MG63 (cell line): ENCODE data around the gene LCE1E. TPM values are rescaled to one million over a fixed set of nuclear protein-coding genes. Genes with fewer than 3 reads are reported as not detected.

Source experiments
- DNase-seq: peaks from one replicate; pipeline ENCODE4 v3.0.0-alpha.2; 2020
- H3K27me3 ChIP-seq: fragments of 250-450 bp; sonication (Bioruptor Pico); 2 replicates; pipeline ENCODE4 v1.5.1; 2020; ENCODE audit warnings: mild to moderate bottlenecking, moderate library complexity
- H3K36me3 ChIP-seq: fragments of 250-450 bp; sonication (Bioruptor Pico); 2 replicates; pipeline ENCODE4 v1.5.1; 2020; ENCODE audit warnings: mild to moderate bottlenecking, moderate library complexity
- H3K4me3 ChIP-seq: fragments of 250-450 bp; sonication (Bioruptor Pico); 2 replicates; pipeline ENCODE4 v1.5.1; 2020; ENCODE audit warnings: mild to moderate bottlenecking, moderate library complexity
- H3K9me3 ChIP-seq: fragments of 250-450 bp; sonication (Bioruptor Pico); 2 replicates; pipeline ENCODE4 v1.5.1; 2020; ENCODE audit warnings: mild to moderate bottlenecking, moderate library complexity
- total RNA-seq: library from RNA; depleted of rRNA; stranded (reverse); fragments of >200 nt; shearing (Covaris generic); gene quantifications from 2 replicates; pipeline ENCODE4 v1.2.3, GENCODE V29; 2014; ENCODE audit warnings: low replicate concordance; rRNA removed

The LCE1E gene
- total RNA-seq = not detected in 2 replicates

DNA sequence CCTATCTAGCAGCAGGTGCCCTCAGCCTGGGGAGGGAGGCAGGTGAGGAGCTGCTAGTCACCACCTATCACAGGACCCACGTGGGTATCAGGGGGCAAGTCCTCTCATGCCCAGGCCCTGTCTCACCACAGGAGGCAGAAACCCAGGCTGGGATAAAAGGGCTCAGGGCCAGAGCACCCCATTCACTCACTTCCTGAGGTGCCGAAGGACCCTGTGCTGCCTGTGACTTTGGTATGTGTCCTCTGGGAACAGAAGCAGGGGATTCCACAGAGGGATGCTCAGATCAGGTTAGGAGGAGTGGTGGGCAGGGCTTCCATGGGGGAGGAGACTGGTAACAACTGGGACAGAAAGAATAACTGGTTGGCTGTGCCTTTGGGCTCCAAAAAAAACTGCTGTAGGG lies at the start of gene LCE1E:
Gene LCE1E, plus strand, starts transcription at position 181 of the 400 bp plus-strand sequence. CDS start 1,043 bp downstream, outside the sequence.
- no peaks in the 10 kb centered on the region for H3K36me3 ChIP-seq
- H3K27me3 ChIP-seq = no peaks in the 10 kb centered on the region
- no peak within 1 kb of the TSS for H3K4me3 ChIP-seq
- DNase-seq = no peak
- H3K9me3 ChIP-seq = no peaks in the 10 kb centered on the region

DNA sequence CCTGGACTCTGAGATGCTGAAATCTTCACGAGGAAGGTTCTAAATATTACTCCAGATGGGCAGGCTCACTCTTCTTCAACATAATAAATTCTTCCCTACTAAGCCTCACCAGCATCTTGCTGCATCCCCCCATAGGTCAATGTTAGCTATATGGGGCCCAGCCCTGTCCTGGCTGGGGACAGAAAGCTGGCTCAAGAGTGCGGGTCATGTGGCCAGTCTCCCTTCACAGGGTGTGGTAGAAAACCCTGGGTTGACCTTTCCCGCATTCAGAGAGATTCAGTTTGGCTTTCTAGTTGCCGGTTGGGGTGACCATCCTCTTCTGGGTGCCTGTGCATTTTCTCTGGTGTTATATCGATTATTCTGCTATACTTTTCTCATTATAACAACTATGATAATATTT lies 48.1 kb upstream of the LCE1E start:
- Histone ChIP-seq H3K4me3 (no peak overlapping the region), H3K9me3 (no peaks in the 10 kb centered on the region), H3K27me3 (no peaks in the 10 kb centered on the region; the same call in 1 of the 2 replicates), H3K36me3 (no peaks in the 10 kb centered on the region)
- no peak for DNase-seq

DNA sequence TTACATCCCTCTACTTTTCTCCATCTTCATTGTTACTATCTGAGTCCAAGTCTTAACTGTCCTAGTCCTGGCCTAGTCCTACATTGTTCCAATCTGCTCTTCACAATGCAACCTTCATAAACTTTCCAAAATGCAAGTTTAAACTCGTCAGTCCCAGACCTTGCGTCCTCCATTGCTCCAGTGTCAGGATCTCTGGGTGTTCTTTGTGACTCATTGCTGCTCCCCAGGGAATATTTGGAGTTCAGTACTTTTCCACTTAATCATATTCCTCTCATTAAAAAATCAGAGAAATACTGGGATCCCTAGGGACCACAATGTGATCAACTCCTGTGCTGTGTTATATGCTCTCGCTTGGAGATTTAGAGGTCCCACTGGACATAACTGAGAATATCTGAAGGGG lies 46.2 kb upstream of the LCE1E start:
- DNase-seq = no peak
- H3K4me3 ChIP-seq = no peak overlapping the region
- no peaks in the 10 kb centered on the region for H3K36me3 ChIP-seq
- no peaks in the 10 kb centered on the region for H3K9me3 ChIP-seq
- H3K27me3 ChIP-seq = no peaks in the 10 kb centered on the region

DNA sequence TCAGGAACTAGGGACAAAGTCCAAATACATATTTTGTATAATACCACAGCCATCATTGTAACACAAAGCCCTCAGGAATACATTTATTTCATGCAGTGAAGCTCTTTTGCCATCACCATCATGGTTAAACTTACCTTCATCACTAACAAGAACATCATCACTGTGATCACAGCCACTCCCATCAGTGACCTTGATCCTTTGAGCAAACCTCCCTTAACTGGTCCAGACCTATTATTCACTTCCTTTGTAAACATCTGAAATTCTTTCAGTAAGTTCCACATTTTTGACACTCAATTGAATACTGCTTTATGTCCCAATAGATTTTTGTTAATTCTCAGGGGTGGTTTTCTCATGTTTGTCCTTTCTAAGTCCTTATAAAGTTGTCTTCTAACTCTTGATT lies 44.4 kb upstream of the LCE1E start:
- Histone ChIP-seq H3K9me3 (no peaks in the 10 kb centered on the region), H3K27me3 (no peaks in the 10 kb centered on the region), H3K4me3 (no peak overlapping the region), H3K36me3 (no peaks in the 10 kb centered on the region)
- no peak for DNase-seq

GRCh38 chr1:152743371-152744145 lies 42.5 kb upstream of the LCE1E start:
- Histone ChIP-seq H3K9me3 (no peaks in the 10 kb centered on the region), H3K4me3 (no peak overlapping the region), H3K36me3 (no peaks in the 10 kb centered on the region), H3K27me3 (no peaks in the 10 kb centered on the region)
- DNase-seq = no peak

GRCh38 chr1:152745289-152745704 lies 40.8 kb upstream of the LCE1E start:
- Histone ChIP-seq H3K36me3 (no peaks in the 10 kb centered on the region), H3K27me3 (no peaks in the 10 kb centered on the region), H3K9me3 (no peaks in the 10 kb centered on the region), H3K4me3 (no peak overlapping the region)
- DNase-seq = peak; percentile 19

- H3K36me3 ChIP-seq = no peaks in the 10 kb centered on the region
- DNase-seq = no peak
- H3K9me3 ChIP-seq = no peaks in the 10 kb centered on the region
- no peaks in the 10 kb centered on the region for H3K27me3 ChIP-seq
- H3K4me3 ChIP-seq = no peak overlapping the region
These were observed 40.2 kb upstream of the LCE1E start for GRCh38 chr1:152745765-152746444.

DNA sequence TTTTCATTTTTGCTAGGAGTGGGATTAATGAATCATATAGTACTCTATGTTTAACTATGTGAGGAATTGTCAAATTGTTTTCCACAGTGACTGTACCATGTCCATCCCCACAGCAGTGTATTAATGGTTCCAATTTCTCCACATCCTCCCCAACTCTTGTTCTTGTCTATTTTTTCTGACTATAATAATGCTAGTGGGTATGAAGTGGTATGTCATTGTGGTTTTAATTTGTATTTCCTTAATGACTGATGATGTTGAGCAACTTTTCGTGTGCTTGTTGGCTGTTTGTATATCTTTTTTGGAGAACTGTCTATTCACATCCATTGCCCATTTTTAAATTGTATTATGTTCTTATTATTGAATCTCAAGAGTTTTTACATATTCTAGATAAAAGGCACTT lies 38.2 kb upstream of the LCE1E start:
- Histone ChIP-seq H3K27me3 (no peaks in the 10 kb centered on the region), H3K9me3 (no peaks in the 10 kb centered on the region), H3K4me3 (no peak overlapping the region), H3K36me3 (no peaks in the 10 kb centered on the region)
- no peak for DNase-seq

DNA sequence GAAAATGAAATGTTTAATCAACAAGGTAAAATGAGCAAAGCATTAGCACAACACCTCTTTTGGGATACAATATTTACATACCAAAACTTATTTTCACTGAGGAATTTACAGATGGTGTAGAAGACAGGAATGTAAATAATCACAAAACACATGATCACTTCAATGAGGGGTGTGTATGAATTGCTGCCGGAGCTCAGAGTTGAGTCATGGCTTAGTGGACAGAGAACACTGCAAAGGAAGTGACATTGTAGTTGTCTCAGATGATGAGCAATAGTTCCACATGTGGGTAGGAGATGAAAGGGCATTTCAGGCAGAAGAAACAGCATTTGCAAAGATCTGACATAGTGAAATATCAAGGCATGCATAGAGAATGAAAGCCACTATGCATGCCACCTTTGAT lies 33.8 kb upstream of the LCE1E start:
- H3K9me3 ChIP-seq = no peaks in the 10 kb centered on the region
- no peaks in the 10 kb centered on the region for H3K36me3 ChIP-seq
- H3K27me3 ChIP-seq = no peaks in the 10 kb centered on the region
- H3K4me3 ChIP-seq = no peak overlapping the region
- DNase-seq = peak; percentile 73

GRCh38 chr1:152753586-152753985 lies 32.5 kb upstream of the LCE1E start:
- Histone ChIP-seq H3K36me3 (no peaks in the 10 kb centered on the region), H3K9me3 (no peaks in the 10 kb centered on the region), H3K4me3 (no peak overlapping the region), H3K27me3 (no peaks in the 10 kb centered on the region)
- DNase-seq = no peak

- no peak overlapping the region for H3K4me3 ChIP-seq
- no peaks in the 10 kb centered on the region for H3K27me3 ChIP-seq
- no peaks in the 10 kb centered on the region for H3K9me3 ChIP-seq
- no peaks in the 10 kb centered on the region for H3K36me3 ChIP-seq
- DNase-seq = peak; percentile 53
These were observed 29.2 kb upstream of the LCE1E start for GRCh38 chr1:152756872-152757271.

DNA sequence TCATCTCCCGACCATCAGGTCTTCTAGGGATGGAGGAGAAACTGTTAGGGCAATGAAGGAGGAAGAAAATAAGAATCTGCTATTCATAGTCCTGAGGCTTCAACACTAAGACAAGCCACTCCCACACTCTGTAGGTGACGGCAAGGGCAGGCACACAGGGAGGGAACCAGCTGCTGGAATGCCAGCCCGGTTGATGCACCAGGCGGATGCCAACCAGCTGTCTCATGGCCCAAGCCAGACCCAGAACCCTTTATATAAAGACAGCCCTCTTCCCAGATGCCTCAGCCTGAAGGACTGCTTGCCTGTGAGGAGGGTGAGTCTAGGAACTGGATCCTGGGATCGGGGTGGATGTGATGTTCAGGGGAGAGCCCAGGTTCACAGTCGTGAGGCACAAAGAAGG lies 28.3 kb upstream of the LCE1E start, which contains the start of gene KPRP:
Gene KPRP, plus strand, starts transcription at position 279 of the 400 bp plus-strand sequence. CDS start 1,564 bp downstream, outside the sequence.
- H3K9me3 ChIP-seq = no peaks in the 10 kb centered on the region
- DNase-seq = peak; percentile 25
- H3K27me3 ChIP-seq = no peaks in the 10 kb centered on the region
- no peak within 1 kb of the TSS for H3K4me3 ChIP-seq
- no peaks in the 10 kb centered on the region for H3K36me3 ChIP-seq

- Histone ChIP-seq H3K9me3 (no peaks in the 10 kb centered on the region), H3K27me3 (no peaks in the 10 kb centered on the region), H3K36me3 (no peaks in the 10 kb centered on the region), H3K4me3 (no peak overlapping the region)
- DNase-seq = no peak
These were observed 27.4 kb upstream of the LCE1E start for GRCh38 chr1:152758636-152759035.

- H3K9me3 ChIP-seq = no peaks in the 10 kb centered on the region
- DNase-seq = no peak
- no peaks in the 10 kb centered on the region for H3K36me3 ChIP-seq
- H3K27me3 ChIP-seq = no peaks in the 10 kb centered on the region
- no peak overlapping the region for H3K4me3 ChIP-seq
These were observed 26.4 kb upstream of the LCE1E start for GRCh38 chr1:152759453-152760173.

DNA sequence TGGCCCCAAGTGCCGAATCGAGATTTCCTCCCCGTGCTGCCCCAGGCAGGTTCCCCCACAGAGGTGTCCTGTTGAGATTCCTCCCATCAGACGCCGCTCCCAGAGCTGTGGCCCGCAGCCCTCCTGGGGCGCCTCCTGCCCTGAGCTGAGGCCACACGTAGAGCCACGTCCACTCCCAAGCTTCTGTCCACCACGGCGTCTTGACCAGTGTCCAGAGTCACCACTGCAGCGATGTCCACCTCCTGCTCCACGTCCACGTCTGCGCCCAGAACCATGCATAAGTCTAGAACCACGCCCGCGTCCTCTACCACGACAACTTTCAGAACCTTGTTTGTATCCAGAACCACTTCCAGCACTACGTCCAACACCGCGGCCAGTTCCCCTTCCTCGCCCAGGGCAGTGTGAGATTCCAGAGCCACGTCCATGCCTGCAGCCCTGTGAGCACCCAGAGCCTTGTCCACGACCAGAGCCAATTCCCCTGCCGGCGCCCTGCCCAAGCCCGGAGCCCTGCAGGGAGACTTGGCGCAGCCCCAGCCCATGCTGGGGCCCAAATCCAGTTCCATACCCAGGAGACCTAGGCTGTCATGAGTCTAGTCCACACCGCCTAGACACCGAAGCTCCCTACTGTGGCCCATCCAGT lies 25.4 kb upstream of the LCE1E start:
- no peaks in the 10 kb centered on the region for H3K36me3 ChIP-seq
- H3K4me3 ChIP-seq = no peak overlapping the region
- no peaks in the 10 kb centered on the region for H3K27me3 ChIP-seq
- no peaks in the 10 kb centered on the region for H3K9me3 ChIP-seq
- DNase-seq = no peak

GRCh38 chr1:152761609-152762213 lies 24.3 kb upstream of the LCE1E start:
- no peak for DNase-seq
- no peaks in the 10 kb centered on the region for H3K36me3 ChIP-seq
- H3K9me3 ChIP-seq = no peaks in the 10 kb centered on the region
- H3K27me3 ChIP-seq = no peaks in the 10 kb centered on the region
- no peak overlapping the region for H3K4me3 ChIP-seq
